SK-N-SH (cell line): ENCODE measurements around the gene UTRN. TPM values are rescaled to one million over a fixed set of nuclear protein-coding genes. Genes with fewer than 3 reads are reported as not detected.

Source experiments
- CTCF ChIA-PET: fragments of 300-600, 350-600 bp; formaldehyde crosslinking; extraction: SDS; loops from one replicate; lab custom pipeline; 2021; lab: Yijun Ruan, JAX
- POLR2A ChIA-PET: fragments of 350-600 bp; sonication (Branson Sonifier 250); formaldehyde crosslinking; extraction: SDS; loops from one replicate; lab custom pipeline; 2020; ENCODE audit warnings: antibody characterized with exemption, inconsistent platforms; lab: Yijun Ruan, JAX
- DNase-seq: peaks from one replicate; pipeline ENCODE4 v3.0.0; 2012
- H2AFZ ChIP-seq: fragments of 200-600 bp; sonication (generic); 2 replicates; pipeline ENCODE4 v1.8.1; 2016; ENCODE audit warnings: antibody characterized with exemption, mild to moderate bottlenecking, low read depth
- H3F3A ChIP-seq: fragments of 200-600 bp; sonication (generic); replicated peaks from 2 replicates; pipeline ENCODE3; 2016; ENCODE audit warnings: antibody characterized with exemption, mild to moderate bottlenecking; ENCODE audit not compliant: insufficient read depth
- H3K27ac ChIP-seq, 2 experiments: fragments of 200-500 bp in 1 of 2; fragments of 200-600 bp in 1 of 2; sonication (Bioruptor generic) in 1 of 2; sonication (generic), shearing (Covaris generic) in 1 of 2; 2 replicates each; pipeline versions ENCODE4 v1.5.1 to v1.6.1; 2014 to 2016; ENCODE audit warnings: low read depth in 2 of 2, inconsistent platforms in 1 of 2, low read length in 1 of 2, mild to moderate bottlenecking in 1 of 2, mixed read lengths in 1 of 2
- H3K27me3 ChIP-seq: fragments of 200-600 bp; sonication (generic), shearing (Covaris generic); 2 replicates; pipeline ENCODE4 v1.6.1; 2016; ENCODE audit warnings: mixed run types; ENCODE audit not compliant: insufficient read depth
- H3K36me3 ChIP-seq, 2 experiments: fragments of 200-500 bp in 1 of 2; fragments of 200-600 bp in 1 of 2; sonication (Bioruptor generic) in 1 of 2; sonication (generic) in 1 of 2; replicated peaks in 1 of 2; 2 replicates each; pipeline versions ENCODE3 to v1.5.1; 2014 to 2016; ENCODE audit warnings: low read length in 1 of 2, mild to moderate bottlenecking in 1 of 2; ENCODE audit not compliant: insufficient read depth in 2 of 2, control insufficient read depth in 1 of 2
- H3K4me1 ChIP-seq, 2 experiments: fragments of 200-500 bp in 1 of 2; fragments of 200-600 bp in 1 of 2; sonication (Bioruptor generic) in 1 of 2; sonication (generic), shearing (Covaris generic) in 1 of 2; 2 replicates each; pipeline versions ENCODE4 v1.5.1 to v1.6.1; 2014 to 2016; ENCODE audit warnings: low read depth in 1 of 2, low read length in 1 of 2, mixed run types in 1 of 2; ENCODE audit not compliant: insufficient read depth in 2 of 2, control insufficient read depth in 1 of 2
- H3K4me2 ChIP-seq: fragments of 200-600 bp; sonication (generic), shearing (Covaris generic); 2 replicates; pipeline ENCODE4 v1.6.1; 2017; ENCODE audit warnings: mixed run types
- H3K4me3 ChIP-seq, 2 experiments: fragments of 200-500 bp in 1 of 2; fragments of 200-600 bp in 1 of 2; sonication (Bioruptor generic) in 1 of 2; sonication (generic), shearing (Covaris generic) in 1 of 2; 2 replicates each; pipeline versions ENCODE4 v1.5.1 to v1.8.1; 2014 to 2016; ENCODE audit warnings: low read depth in 2 of 2, inconsistent platforms in 1 of 2, low read length in 1 of 2, mild to moderate bottlenecking in 1 of 2, mixed read lengths in 1 of 2, moderate library complexity in 1 of 2
- H3K79me2 ChIP-seq: fragments of 200-600 bp; sonication (generic); 2 replicates; pipeline ENCODE4 v1.8.1; 2017; ENCODE audit warnings: mild to moderate bottlenecking; ENCODE audit not compliant: insufficient read depth
- H3K9ac ChIP-seq: fragments of 200-600 bp; sonication (generic); 2 replicates; pipeline ENCODE4 v1.6.1; 2017; ENCODE audit warnings: mixed run types
- H3K9me2 ChIP-seq: fragments of 200-600 bp; sonication (generic); 2 replicates; pipeline ENCODE4 v1.6.1; 2017; ENCODE audit warnings: mixed run types
- H3K9me3 ChIP-seq: fragments of 200-600 bp; sonication (generic); 2 replicates; pipeline ENCODE4 v1.6.1; 2017; ENCODE audit warnings: mixed run types, mild to moderate bottlenecking, moderate library complexity
- H4K20me1 ChIP-seq: fragments of 200-600 bp; sonication (generic); 2 replicates; pipeline ENCODE4 v1.6.1; 2017; ENCODE audit warnings: mild to moderate bottlenecking, mixed run types; ENCODE audit not compliant: insufficient read depth
- CHD2 ChIP-seq: fragments of 150-350 bp; IDR thresholded peaks from 2 replicates; pipeline ENCODE4 v1.6.1; 2018; ENCODE audit warnings: low read length; ENCODE audit not compliant: partially characterized antibody
- CTCF ChIP-seq: fragments of 200-600 bp; sonication (generic); IDR thresholded peaks from 2 replicates; pipeline ENCODE4 v1.6.1; 2017; ENCODE audit warnings: antibody characterized with exemption, mild to moderate bottlenecking, moderate library complexity
- EP300 ChIP-seq, 2 experiments: IDR thresholded peaks; 2 replicates each; pipeline versions ENCODE4 v1.4.0 to v1.6.1; 2012; ENCODE audit warnings: borderline replicate concordance in 1 of 2, low read depth in 1 of 2, low read length in 1 of 2
- FOSL2 ChIP-seq: IDR thresholded peaks from 2 replicates; pipeline ENCODE4 v1.4.0; 2012; ENCODE audit warnings: low read depth, mild to moderate bottlenecking, moderate library complexity, borderline replicate concordance
- FOXJ3 ChIP-seq: sonication (generic); formaldehyde crosslinking; IDR thresholded peaks from 2 replicates; pipeline ENCODE4 v1.5.1; 2020; ENCODE audit warnings: mild to moderate bottlenecking, missing genetic modification reagents
- FOXM1 ChIP-seq: IDR thresholded peaks from 2 replicates; pipeline ENCODE4 v1.4.0; 2012; ENCODE audit warnings: low read depth, mild to moderate bottlenecking
- MAX ChIP-seq: IDR thresholded peaks from 2 replicates; pipeline ENCODE4 v1.4.0; 2012; ENCODE audit warnings: low read depth
- POLR2AphosphoS5 ChIP-seq: IDR thresholded peaks from 2 replicates; pipeline ENCODE4 v1.6.1; 2012; ENCODE audit warnings: low read depth, low read length
- RAD21 ChIP-seq: IDR thresholded peaks from 2 replicates; pipeline ENCODE4 v1.6.1; 2012; ENCODE audit warnings: mild to moderate bottlenecking, low read length
- RFX5 ChIP-seq: IDR thresholded peaks from 2 replicates; pipeline ENCODE4 v1.6.1; 2012; ENCODE audit warnings: mild to moderate bottlenecking, improper control_type of control experiment, low read length
- RXRA ChIP-seq: IDR thresholded peaks from 2 replicates; pipeline ENCODE4 v1.4.0; 2012; ENCODE audit warnings: low read depth, mild to moderate bottlenecking, borderline replicate concordance
- SIN3A ChIP-seq: IDR thresholded peaks from 2 replicates; pipeline ENCODE4 v1.6.1; 2012; ENCODE audit warnings: low read depth, mild to moderate bottlenecking, low read length, moderate library complexity, borderline replicate concordance
- USF1 ChIP-seq: IDR thresholded peaks from 2 replicates; pipeline ENCODE4 v1.4.0; 2012; ENCODE audit warnings: low read depth, borderline replicate concordance
- USF2 ChIP-seq: fragments of 150-350 bp; IDR thresholded peaks from 2 replicates; pipeline ENCODE4 v1.6.1; 2017; ENCODE audit warnings: antibody characterized with exemption, low read length, low read depth, borderline replicate concordance
- ZBTB33 ChIP-seq: IDR thresholded peaks from 2 replicates; pipeline ENCODE4 v1.4.0; 2012; ENCODE audit warnings: low read depth, borderline replicate concordance
- WGBS: methylation state at CpG from one replicate; pipeline ENCODE4 v1.1.6; 2017; ENCODE audit warnings: low lambda C conversion rate; 5-methylcytosine and 5-hydroxymethylcytosine counted together
- polyA plus RNA-seq, 3 experiments: library from polyadenylated mRNA; depleted of rRNA; stranded (reverse); fragments of >200 nt; gene quantifications; 2 replicates each; pipeline ENCODE4 v1.2.3, GENCODE V29; 2012

UTRN gene
- polyA plus RNA-seq, 1 of the 3 experiments (the other 2 are of a cell fraction), result 6.8 TPM

GRCh38 chr6:144310765-144311164, 25.6 kb downstream of the UTRN start:
- WGBS, result 19% methylated on average over 5 of the region's 5 CpGs
- Histone ChIP-seq H3K36me3 (no peaks in the 10 kb centered on the region), H3K9me3 (no peaks in the 10 kb centered on the region), H4K20me1 (no peaks in the 10 kb centered on the region), H3K9ac (no peak overlapping the region), H2AFZ (no peak overlapping the region), H3K27me3 (no peaks in the 10 kb centered on the region; the same call in 1 of the 2 replicates), H3K27ac (no peak overlapping the region), H3F3A (peaks cover 4% of the 10 kb centered on the region), H3K4me3 (no peak overlapping the region), H3K9me2 (no peaks in the 10 kb centered on the region), H3K79me2 (peaks cover 10% of the 10 kb centered on the region), H3K4me2 (no peak overlapping the region), H3K4me1 (peaks cover 0 to 3% of the 10 kb centered on the region in 2 experiments; a peak in 2 of 4 replicates)
- TF ChIP-seq USF1, result no peak
- TF ChIP-seq RAD21, result no peak
- TF ChIP-seq CTCF, result no peak
- TF ChIP-seq MAX, result no peak
- TF ChIP-seq SIN3A, result no peak
- no peak for TF ChIP-seq FOSL2
- no peak for TF ChIP-seq CHD2
- no peak for TF ChIP-seq EP300 (IDR thresholded peaks at IDR 0.05; ENCODE audit: borderline replicate concordance in 1 of 2, low read depth in 1 of 2, low read length in 1 of 2)
- TF ChIP-seq POLR2AphosphoS5, result no peak
- no peak for TF ChIP-seq FOXM1
- TF ChIP-seq ZBTB33, result no peak
- TF ChIP-seq FOXJ3 (CRISPR knock-in tag), result no peak
- no peak for TF ChIP-seq RXRA
- TF ChIP-seq RFX5, result no peak
- TF ChIP-seq USF2, result no peak
- DNase-seq, result no peak
- ChIA-PET CTCF (no interaction called here), POLR2A (no interaction called here)
